ENCODE results near the gene GPD2. TPM values are rescaled to one million over a fixed set of nuclear protein-coding genes. Genes with fewer than 3 reads are reported as not detected.

Gene GPD2
- total RNA-seq, 3 donors from 2014 or later (not counting 1 experiment from before 2014, with no cell fraction given): 12.5 to 20.2 (median 18.3) TPM

DNA sequence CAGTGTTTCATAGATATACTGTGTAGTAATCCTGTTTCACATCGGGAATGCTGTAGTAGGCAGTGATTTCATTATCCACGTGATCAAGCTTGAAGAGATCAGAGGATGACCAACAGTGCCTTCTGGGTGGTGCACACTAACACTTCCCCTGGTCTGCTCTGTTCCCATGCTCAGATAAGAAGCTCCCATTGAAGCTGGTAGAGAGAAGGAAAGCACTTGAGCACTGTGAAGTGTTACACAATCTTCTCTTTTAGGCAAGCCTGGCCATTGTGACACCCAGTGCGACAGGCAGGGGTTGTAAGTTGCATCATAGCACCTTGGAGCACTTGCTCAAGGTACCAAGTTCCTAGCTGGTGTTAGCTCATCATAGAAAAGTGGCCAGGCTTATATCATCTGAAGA is 30.6 kb upstream of the GPD2 start:
- peak in 1 of 3 donors; percentile 39 for ATAC-seq
- peaks cover 6% of the 10 kb centered on the region for H3K36me3 Mint-ChIP-seq
- Histone ChIP-seq H3K27ac (ENCODE audit: low read length) (no peak overlapping the region), H3K9me3 (ENCODE audit: control insufficient read depth, insufficient read depth, low read length) (no peaks in the 10 kb centered on the region), H3K4me3 (ENCODE audit: low read length) (no peak overlapping the region), H3K27me3 (ENCODE audit: control insufficient read depth, insufficient read depth, low read length) (no peaks in the 10 kb centered on the region), H3K36me3 (ENCODE audit: control insufficient read depth, insufficient read depth, low read length) (no peaks in the 10 kb centered on the region), H3K4me1 (ENCODE audit: control insufficient read depth, insufficient read depth, low read length) (no peaks in the 10 kb centered on the region)
- no peak overlapping the region for H3K27ac Mint-ChIP-seq
- H3K9me3 Mint-ChIP-seq: no peaks in the 10 kb centered on the region
- peaks cover 11% of the 10 kb centered on the region in 2 donors for H3K4me1 Mint-ChIP-seq
- WGBS (ENCODE audit: insufficient coverage): 81% methylated on average over 3 of the region's 3 CpGs
- no peak overlapping the region for H3K4me3 Mint-ChIP-seq
- peaks cover 10 to 15% of the 10 kb centered on the region in 2 donors for H3K27me3 Mint-ChIP-seq (ENCODE audit: low read depth in 2 of 2)
- intact Hi-C loops (cut with micrococcal nuclease): no loop called here
- peak in 1 of 2 donors; percentile 11 for DNase-seq
- TF ChIP-seq, protein P1, sequence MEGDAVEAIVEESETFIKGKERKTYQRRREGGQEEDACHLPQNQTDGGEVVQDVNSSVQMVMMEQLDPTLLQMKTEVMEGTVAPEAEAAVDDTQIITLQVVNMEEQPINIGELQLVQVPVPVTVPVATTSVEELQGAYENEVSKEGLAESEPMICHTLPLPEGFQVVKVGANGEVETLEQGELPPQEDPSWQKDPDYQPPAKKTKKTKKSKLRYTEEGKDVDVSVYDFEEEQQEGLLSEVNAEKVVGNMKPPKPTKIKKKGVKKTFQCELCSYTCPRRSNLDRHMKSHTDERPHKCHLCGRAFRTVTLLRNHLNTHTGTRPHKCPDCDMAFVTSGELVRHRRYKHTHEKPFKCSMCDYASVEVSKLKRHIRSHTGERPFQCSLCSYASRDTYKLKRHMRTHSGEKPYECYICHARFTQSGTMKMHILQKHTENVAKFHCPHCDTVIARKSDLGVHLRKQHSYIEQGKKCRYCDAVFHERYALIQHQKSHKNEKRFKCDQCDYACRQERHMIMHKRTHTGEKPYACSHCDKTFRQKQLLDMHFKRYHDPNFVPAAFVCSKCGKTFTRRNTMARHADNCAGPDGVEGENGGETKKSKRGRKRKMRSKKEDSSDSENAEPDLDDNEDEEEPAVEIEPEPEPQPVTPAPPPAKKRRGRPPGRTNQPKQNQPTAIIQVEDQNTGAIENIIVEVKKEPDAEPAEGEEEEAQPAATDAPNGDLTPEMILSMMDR (IDR thresholded peaks at IDR 0.05): no peak

DNA sequence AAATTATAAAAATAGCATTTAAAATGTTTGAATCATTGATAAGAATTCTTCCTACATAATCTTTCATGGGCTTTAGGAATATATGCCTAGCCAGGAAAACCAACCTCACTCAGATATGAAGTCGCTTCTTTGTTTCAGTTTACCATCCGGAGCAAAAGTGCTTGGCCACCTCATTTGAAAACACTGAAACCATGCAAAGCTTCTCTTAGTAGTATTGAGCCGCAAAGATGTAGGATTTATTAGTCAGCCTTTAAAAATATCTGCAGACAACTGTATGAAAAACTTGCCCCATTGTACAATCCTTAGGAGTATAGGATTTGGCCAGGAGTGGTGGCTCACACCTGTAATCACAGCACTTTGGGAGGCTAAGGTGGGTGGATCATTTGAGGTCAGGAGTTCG is 24.3 kb upstream of the GPD2 start:
- Mint-ChIP-seq H3K27me3 (ENCODE audit: low read depth in 2 of 2) (peaks cover 13 to 17% of the 10 kb centered on the region in 2 donors), H3K4me3 (no peak overlapping the region), H3K27ac (no peak overlapping the region), H3K36me3 (no peaks in the 10 kb centered on the region), H3K4me1 (no peaks in the 10 kb centered on the region), H3K9me3 (no peaks in the 10 kb centered on the region)
- Histone ChIP-seq H3K27ac (ENCODE audit: low read length) (no peak overlapping the region), H3K4me1 (ENCODE audit: control insufficient read depth, insufficient read depth, low read length) (no peaks in the 10 kb centered on the region), H3K36me3 (ENCODE audit: control insufficient read depth, insufficient read depth, low read length) (no peaks in the 10 kb centered on the region), H3K9me3 (ENCODE audit: control insufficient read depth, insufficient read depth, low read length) (no peaks in the 10 kb centered on the region), H3K27me3 (ENCODE audit: control insufficient read depth, insufficient read depth, low read length) (no peaks in the 10 kb centered on the region), H3K4me3 (ENCODE audit: low read length) (no peak overlapping the region)
- no peak for ATAC-seq
- intact Hi-C loops (cut with micrococcal nuclease): no loop called here
- 96% methylated on average over 3 of the region's 4 CpGs for WGBS (ENCODE audit: insufficient coverage)
- TF ChIP-seq, protein P1 (IDR thresholded peaks at IDR 0.05): no peak
- no peak for DNase-seq

DNA sequence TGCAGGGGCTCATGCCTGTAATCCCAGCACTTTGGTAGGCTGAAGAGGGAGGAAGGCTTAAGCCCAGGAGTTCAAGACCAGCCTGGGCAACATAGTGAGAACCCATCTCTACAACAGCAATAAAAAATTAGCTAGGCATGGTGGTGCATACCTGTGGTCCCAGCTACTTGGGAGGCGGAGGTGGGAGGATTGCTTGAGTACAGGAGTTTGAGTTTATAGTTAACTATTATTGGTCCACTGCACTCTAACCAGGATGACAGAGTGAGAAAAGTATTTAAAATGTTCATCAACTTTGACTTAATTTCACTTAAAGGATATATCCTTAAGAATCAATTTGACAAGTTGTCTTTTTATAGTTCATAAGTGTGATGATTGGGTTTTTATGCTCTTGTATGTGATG is 14.3 kb upstream of the GPD2 start:
- H3K4me3 ChIP-seq (ENCODE audit: low read length): no peak overlapping the region
- DNase-seq (no peak), ATAC-seq (no peak)
- no peaks in the 10 kb centered on the region for H3K36me3 Mint-ChIP-seq
- H3K27me3 ChIP-seq (ENCODE audit: control insufficient read depth, insufficient read depth, low read length): no peaks in the 10 kb centered on the region
- no peak overlapping the region for H3K27ac Mint-ChIP-seq
- no peaks in the 10 kb centered on the region for H3K9me3 ChIP-seq (ENCODE audit: control insufficient read depth, insufficient read depth, low read length)
- intact Hi-C loops (cut with micrococcal nuclease): no loop called here
- TF ChIP-seq, protein P1 (IDR thresholded peaks at IDR 0.05): no peak
- H3K4me1 Mint-ChIP-seq: no peaks in the 10 kb centered on the region
- H3K9me3 Mint-ChIP-seq: no peaks in the 10 kb centered on the region
- no peak overlapping the region for H3K4me3 Mint-ChIP-seq
- H3K36me3 ChIP-seq (ENCODE audit: control insufficient read depth, insufficient read depth, low read length): no peaks in the 10 kb centered on the region
- no peaks in the 10 kb centered on the region for H3K4me1 ChIP-seq (ENCODE audit: control insufficient read depth, insufficient read depth, low read length)
- H3K27me3 Mint-ChIP-seq (ENCODE audit: low read depth in 2 of 2): peaks cover 15 to 32% of the 10 kb centered on the region in 2 donors
- WGBS (ENCODE audit: insufficient coverage): no CpG with 5 or more reads among the region's 1 CpG
- no peak overlapping the region for H3K27ac ChIP-seq (ENCODE audit: low read length)

DNA sequence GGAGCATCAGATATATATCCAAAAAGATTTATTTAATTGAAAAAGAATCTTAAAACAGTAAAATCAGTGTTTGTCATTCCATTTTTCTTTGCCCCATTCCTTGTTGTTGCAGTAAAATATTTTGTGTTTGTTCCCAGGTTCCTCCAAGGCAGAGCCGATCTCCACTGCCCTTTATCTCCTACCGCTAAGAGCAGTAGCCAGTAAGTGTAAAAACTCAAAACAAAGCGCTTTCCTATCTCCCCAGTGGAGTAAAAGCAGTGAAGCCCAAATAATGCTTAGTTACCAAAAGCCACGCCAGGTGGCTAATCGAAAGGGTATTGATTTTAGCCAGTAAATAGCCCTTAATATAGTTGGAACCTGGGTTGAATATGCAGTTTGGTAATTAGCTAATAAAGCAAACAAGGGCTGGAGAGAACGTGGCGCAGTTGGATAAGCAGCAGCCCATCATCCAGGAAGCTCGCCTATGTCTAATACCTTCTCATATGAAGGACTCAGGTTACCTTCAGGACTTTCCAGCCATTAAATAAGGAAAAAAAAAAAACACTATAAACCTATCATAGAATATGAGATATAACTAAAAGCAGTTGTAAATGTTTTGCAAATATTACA is 12.4 kb upstream of the GPD2 start:
- ATAC-seq (no peak), DNase-seq (no peak)

More for the DNA sequence above, 12.4 kb upstream of the GPD2 start:
- Histone ChIP-seq H3K27me3 (ENCODE audit: control insufficient read depth, insufficient read depth, low read length) (no peaks in the 10 kb centered on the region), H3K4me3 (ENCODE audit: low read length) (no peak overlapping the region), H3K27ac (ENCODE audit: low read length) (no peak overlapping the region), H3K9me3 (ENCODE audit: control insufficient read depth, insufficient read depth, low read length) (no peaks in the 10 kb centered on the region), H3K4me1 (ENCODE audit: control insufficient read depth, insufficient read depth, low read length) (no peaks in the 10 kb centered on the region), H3K36me3 (ENCODE audit: control insufficient read depth, insufficient read depth, low read length) (no peaks in the 10 kb centered on the region)
- TF ChIP-seq, protein P1 (IDR thresholded peaks at IDR 0.05): no peak
- Mint-ChIP-seq H3K27me3 (ENCODE audit: low read depth in 2 of 2) (peaks cover 15 to 32% of the 10 kb centered on the region in 2 donors), H3K27ac (no peak overlapping the region), H3K4me1 (no peaks in the 10 kb centered on the region), H3K9me3 (no peaks in the 10 kb centered on the region), H3K36me3 (no peaks in the 10 kb centered on the region), H3K4me3 (no peak overlapping the region)
- WGBS (ENCODE audit: insufficient coverage): 96% methylated on average over 8 of the region's 8 CpGs
- intact Hi-C loops (cut with micrococcal nuclease): no loop called here
